SU-DHL-6 (cell line): ENCODE data around the gene SCN8A.

Experiments
- EZH2phosphoT487 ChIP-seq: fragments of 200-600 bp; sonication (generic), shearing (Covaris generic); conservative IDR thresholded peaks from 2 replicates; pipeline ENCODE4 v1.6.1; 2018; ENCODE audit warnings: mild to moderate bottlenecking, antibody characterized with exemption, low read length, moderate library complexity, mixed read lengths
- TF ChIP-seq, protein P1 (sequence below): fragments of 200-600 bp; sonication (generic); IDR thresholded peaks from one replicate; pipeline ENCODE4 v1.5.1; 2017; ENCODE audit warnings: antibody characterized with exemption, mild to moderate bottlenecking, low read length, moderate library complexity; ENCODE audit not compliant: insufficient read depth, poor library complexity, severe bottlenecking

DNA sequence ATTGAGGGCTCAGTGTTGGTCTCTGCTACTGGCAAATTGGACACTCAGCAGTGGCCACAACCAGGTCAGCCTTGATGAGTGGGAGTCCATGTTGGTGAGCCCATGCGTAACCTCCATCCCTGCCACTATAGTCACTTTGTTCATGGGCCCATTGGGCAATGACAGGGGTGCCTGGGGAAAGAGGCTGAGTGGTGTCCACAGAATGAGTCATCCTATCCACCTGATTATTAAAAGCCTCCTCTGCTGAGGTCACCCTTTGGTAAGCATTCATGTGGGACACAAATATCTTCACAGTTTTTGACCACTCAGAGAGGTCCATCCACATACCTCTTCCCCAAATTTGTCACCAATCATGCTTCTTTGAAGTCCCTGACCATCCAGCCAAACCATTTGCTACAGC is 207.5 kb downstream of the SCN8A start:
- TF ChIP-seq, protein P1, sequence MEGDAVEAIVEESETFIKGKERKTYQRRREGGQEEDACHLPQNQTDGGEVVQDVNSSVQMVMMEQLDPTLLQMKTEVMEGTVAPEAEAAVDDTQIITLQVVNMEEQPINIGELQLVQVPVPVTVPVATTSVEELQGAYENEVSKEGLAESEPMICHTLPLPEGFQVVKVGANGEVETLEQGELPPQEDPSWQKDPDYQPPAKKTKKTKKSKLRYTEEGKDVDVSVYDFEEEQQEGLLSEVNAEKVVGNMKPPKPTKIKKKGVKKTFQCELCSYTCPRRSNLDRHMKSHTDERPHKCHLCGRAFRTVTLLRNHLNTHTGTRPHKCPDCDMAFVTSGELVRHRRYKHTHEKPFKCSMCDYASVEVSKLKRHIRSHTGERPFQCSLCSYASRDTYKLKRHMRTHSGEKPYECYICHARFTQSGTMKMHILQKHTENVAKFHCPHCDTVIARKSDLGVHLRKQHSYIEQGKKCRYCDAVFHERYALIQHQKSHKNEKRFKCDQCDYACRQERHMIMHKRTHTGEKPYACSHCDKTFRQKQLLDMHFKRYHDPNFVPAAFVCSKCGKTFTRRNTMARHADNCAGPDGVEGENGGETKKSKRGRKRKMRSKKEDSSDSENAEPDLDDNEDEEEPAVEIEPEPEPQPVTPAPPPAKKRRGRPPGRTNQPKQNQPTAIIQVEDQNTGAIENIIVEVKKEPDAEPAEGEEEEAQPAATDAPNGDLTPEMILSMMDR: no peak
- TF ChIP-seq EZH2phosphoT487: no peak
